Measurements from ENCODE around the gene MED13L.
"Not testable (repeated sequence)": the region's sequence is repeated elsewhere in the genome, so short reads cannot be mapped to it uniquely, and the experiment has no call there.

Gene MED13L

DNA sequence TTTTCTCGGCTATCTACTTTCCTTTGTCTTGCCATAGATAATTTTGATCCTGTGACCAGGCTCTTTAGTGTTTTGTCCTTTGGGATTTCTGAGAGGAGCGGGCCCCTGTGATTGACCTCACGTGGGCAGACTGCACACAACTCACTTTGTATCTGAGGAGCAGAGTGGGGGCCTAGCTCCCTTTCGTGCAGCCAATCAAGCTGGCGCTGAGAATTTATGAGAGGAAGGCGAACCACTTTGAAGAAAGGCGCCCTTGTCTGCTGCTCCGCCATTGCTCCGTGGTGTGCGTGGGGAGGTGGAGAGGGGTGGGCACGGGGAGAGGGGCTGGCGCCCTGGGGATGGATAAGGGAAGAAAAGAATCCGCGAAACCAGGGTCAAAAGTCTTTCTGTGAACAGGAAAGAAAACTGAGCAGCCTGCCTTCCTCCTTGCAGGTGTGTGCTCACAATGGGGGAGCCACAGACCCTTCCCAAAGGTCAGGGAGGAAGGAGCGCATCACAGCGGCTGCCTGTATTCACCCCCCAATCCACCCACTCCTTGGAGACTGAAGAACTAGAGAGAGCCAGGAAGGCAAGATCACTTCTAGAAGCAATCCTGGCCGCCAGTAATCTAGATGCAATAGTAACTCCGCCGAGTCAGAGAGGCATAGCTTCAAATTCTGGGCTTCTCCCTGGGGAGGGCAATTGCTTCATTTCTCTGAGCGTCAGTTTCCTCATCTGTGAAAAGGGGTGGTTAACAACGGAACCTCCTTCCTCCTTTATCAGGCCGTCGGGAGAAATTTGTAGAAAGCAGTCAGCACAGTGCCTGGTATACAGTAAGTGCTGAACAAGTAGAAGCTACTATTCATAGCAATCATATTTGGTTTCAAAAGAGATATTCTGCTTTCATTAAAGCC lies 24.9 kb upstream of the MED13L start:
- no peak for DNase-seq

DNA sequence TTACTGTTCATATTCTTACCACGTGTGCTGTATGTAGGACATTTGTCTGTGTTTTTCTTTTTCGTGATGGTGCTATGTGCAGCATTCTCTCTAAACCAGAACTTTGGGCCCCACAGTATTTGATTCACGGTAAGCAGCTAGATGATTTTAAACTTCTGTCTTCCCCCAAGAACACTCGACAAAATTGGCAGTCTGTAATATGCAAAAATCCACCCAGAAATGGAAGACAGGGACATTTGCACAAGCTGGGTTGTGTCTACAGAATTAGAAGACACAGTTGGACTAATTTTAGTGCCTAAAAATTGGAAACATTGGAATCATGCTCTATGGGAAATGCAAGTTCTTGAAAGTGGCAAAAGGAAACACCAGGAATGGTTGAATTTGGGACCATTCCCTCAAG lies 24.1 kb upstream of the MED13L start:
- no peak for DNase-seq

DNA sequence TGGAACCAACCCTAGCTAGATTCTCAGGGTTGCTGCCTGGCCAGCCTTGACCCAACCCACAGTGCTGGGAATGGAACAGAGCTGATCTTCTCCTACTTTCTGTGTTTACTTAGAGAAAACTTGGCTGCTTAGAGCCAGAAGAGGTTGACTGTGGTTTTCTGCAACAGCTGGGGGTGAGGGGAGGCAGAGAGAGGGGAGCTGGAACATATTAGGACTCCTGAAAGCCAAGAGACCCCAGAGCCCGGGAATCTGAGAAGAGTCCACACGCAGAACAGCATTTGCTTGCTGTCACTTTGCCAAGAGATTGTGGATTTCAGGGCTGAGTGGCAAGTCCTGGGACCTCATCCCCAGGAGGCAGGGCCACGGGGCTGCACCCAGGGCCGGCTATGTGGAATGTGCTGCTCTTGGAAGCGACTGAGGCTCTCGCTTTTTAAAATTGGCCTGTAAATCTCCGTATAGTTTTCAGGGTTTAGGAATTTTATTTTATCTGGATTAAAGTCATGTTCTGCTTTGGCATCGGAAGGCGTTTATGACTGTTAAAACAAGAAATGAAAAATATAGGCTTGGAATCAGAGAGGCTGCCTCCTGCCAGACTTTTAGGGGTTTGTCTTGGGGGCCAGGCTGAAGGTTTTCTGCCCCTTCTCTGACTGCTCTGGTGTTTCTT lies 22.3 kb upstream of the MED13L start:
- no peak for DNase-seq

DNA sequence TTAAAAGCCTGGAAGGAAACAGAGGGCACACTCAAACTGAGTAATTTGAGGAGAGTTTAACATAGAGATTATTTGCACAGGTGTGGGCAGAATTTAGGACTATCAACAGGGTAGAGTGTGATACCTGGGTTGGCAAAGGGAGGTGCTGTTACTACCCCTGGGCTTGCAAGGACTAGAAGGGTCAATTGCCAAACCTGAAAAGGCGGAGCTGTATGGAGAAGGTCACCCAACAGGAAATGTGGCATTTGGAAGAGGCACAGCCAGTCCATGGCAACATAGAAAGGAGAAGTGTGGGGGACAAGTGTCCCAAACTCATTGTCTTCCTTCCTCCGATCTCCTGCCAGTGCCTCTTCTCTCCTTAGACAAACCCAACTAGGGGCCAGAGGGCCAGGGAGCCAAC lies 21.6 kb upstream of the MED13L start:
- DNase-seq: no peak

DNA sequence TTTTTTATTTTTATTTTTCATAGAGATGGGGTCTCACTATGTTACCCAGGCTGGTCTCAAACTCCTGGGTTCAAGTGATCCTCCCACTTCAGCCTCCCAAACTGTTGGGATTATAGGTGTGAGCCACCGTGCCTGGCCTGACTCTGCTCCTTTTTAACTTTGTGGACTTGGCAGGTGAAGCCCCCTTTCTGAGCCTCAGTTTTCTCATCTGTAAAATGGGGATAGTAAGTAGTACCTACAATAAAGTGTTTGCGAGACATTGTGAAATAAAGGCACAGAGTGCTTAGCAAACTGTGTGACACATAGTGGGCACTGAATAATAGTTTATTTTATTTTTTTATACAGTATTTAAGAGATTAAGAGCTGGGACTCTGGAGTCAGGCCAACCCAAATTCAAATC lies 21.1 kb upstream of the MED13L start:
- DNase-seq: no peak

GRCh38 chr12:116297224-116297834 lies 19.8 kb upstream of the MED13L start:
- DNase-seq: no peak

DNA sequence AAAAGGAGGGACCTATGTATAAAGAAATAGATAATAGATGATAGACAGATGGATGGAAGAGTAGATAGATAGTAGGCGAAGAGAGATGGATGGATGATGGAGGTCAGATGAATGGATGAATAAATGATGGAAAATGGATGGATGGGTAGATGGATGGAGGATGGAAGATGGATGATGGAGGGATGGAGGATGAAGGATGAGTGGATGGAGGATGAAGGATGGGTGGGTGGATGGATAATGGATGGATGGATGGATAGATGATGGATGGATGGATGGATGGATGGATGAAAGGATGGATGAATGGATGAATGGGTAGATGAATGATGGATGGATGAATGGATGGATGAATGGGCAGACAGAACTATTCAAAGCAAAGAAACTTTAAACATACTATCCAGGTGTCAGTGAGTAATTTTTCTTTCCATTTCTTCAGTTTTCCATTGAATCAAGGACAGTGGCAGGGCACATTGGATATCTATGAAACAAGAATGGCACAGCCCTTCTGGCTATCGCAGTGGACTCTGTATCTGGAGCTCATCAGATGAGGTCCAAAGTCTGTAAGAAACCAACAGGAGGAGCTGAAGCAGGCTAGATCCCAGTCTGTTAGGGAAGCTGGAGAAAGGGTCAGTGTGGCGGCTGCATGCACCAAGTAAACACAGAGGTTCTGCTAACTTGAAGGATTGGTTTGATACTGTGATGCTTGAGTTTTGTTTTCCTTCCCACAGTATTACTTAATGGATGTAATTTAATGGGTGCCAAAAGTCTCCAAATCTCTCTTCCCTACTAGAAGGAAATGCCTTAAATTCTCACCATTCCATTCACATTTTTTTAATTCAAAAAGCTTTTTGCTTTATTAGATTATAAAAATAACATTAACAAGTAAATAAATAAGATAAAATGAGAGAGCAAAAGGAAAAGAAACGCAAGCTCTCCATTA lies 18.1 kb upstream of the MED13L start:
- no peak for DNase-seq

DNA sequence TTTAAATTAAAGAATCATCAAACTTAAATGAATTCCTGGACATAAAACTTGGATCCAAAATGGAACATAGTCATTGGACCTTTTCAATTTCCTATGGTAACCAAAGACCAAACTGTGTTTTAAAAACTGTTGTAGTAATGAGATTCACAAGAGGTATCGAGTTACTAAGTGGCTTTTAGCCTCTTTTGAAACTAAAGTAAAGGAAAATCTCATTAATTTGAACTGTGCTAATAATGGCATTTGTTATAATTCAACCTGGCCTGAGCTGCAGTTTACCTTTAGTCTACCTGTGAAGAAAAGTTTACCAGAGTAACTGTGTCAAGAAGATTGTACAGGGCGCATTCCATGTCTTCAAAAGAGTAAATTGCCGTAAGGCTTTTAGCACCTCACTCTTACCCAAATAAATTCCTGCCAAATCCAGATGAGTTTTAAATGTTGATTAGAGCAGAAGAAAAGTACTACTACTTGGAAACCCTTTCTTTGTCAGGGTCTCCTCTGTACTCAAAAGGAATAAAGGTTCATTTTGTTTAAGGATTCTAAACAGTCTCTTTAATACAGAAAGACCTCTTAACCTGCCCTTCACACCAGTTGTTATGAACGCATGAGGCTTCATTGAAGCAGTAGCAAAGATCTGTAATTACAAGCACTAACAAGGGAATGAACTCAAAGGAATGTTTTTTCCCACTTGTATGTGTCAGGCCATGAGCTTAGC lies 17.1 kb upstream of the MED13L start:
- no peak for DNase-seq

- no peak for DNase-seq
Measured at GRCh38 chr12:116293687-116294453, 16.4 kb upstream of the MED13L start.

DNA sequence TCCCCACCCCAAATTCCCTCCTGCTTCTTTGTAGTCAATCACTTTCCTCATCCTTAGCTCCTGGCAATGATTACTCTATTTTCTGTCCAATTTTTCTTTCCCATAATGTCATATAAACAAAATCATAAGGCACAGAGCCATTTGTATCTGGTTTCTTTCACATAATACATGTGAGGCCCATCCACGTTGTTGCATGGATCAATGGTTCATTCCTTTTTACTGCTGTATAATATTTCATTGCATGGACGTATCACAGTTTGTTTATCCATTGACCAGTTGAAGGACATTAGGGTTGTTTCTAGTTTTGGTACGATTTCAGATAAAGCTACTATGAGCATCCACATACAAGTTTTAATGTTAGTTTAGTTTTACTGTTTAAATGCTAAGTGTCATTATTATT lies 13.7 kb upstream of the MED13L start:
- DNase-seq: no peak

DNA sequence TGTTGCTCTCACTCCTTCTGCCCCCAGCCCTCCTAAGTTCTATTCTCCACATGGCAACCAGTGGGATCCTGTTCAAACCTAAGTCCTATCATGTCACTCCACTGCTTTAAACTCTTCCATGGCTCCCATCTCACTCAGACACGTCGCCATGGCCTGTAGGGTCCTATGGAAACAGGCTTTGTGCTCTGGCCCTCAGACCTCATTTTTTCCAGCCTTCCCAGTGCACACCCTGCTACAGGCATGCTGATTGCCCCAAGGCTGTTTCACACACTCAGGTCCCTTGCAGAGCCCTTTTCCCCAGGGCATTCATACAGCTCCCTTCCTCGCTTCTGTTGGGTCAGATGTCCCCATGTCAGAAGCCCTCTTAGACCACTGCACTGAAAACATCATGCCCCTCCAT lies 11.2 kb upstream of the MED13L start:
- no peak for DNase-seq

GRCh38 chr12:116287842-116288301 lies 10.4 kb upstream of the MED13L start:
- DNase-seq: no peak

GRCh38 chr12:116284396-116284795 lies 6.9 kb upstream of the MED13L start:
- no peak for DNase-seq

GRCh38 chr12:116283881-116284280 lies 6.4 kb upstream of the MED13L start:
- not testable (repeated sequence) for DNase-seq

- no peak for DNase-seq
Measured at GRCh38 chr12:116282371-116283286, 5.1 kb upstream of the MED13L start.

DNA sequence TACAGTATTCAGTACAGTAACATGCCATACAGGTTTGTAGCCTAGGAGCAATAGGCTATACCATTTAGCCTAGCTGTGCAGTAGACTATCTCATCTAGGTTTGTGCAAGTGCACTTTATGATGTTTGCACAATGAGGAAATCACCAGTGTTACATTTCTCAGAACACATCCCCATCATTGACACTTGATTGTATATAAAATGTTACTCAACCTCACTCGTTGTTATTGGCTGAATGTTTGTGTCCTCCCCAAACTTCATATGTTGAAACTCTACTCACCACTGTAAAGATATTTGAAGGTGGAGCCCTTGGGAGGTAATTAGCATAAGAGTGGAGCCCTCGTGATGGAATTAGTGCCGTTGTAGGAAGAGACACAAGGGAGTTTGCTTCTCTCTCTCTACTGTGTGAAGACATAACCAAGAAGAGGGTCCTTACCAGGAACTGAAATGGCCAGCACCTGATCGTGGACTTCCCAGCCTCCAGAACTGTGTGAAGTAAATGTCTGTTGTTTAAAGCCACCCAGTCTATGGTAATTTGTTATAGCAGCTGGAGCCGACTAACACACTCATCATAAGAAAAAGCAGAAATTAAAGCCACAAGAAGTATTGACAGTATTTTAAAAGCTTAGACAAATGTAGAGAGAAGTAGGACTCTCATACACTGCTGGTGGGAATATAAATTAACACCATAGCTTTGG lies 3.2 kb upstream of the MED13L start:
- DNase-seq: no peak

DNA sequence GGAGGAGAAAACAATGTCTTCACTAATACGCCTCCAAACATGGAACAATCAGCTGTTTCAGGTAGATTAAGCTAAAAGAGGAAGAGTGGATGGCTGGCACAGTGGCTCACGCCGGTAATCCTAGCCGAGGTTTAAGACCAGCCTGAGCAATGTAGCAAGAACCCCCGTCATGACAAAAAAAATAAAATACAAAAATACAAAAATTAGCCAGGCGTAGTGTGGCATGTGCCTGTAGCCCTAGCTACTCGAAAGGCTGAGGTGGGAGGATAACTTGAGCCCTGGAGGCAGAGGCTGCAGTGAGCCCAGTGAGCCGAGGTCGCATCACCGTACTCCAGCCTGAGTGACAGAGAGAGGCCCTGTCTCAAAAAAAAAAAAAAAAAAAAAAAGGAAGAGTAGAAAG lies 1.2 kb upstream of the MED13L start:
- DNase-seq: no peak

DNA sequence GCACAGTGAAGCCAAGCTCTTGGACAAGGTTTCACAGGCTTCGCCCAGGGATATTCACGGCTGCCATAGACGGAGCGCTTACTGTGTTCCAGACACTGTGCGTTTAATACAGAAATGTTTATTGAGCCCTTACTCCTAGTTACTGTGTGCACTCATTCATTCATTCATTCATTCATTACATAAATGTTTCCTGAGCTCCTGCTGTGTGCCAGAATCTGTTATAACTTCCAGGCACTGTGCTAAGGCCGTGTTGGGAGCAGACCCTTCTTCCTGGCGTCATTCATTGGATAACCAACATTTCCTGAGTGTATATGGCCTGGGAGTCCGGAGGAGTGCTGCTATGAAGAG lies 760 bp upstream of the MED13L start:
- no peak for DNase-seq

DNA sequence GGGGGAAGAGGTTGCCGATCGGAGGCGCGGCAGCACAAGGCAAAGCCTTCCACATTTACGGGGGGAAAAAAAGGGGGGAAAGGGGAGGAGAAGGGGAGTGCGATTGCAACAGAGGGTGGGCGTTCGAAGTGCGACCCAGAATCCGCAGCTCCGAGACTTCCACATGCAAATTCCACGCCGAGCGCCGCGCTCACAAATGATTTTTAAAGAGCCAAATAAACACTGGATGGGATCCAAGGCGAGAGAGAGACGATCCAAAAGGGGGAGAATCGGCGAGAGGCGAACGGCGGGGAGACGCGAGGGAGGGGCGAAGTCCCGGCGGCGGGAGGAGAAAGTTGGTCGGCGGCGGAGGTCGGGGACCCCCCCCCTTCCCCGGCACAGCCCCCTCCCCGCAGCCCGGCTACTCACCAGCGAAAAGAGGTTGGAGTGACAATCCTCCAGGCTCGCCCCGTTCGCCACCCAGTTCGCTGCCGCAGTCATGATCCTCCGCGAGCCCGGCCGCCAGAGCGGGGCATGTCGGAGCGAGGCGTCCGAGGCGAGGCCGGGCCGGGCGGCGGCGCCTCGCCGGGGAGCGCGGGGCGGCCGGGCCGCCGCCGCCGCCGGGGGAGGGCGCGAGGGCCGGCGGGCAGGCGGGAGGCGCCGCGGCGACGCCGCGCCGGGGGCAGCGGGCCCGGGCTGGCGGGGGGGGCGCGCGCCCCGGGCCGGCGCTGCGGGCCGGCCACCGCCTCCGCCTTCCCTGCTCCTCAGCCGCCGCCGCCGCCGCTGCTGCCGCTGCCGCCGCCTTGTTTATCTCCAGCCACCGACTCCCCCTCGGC lies 634 bp downstream of the MED13L start:
- DNase-seq: peak; percentile 70

Measured in activated naive CD4-positive, alpha-beta T cell treated with anti-CD3 and anti-CD28 coated beads, Interleukin-2, amount 50 U/mL, for 16 hours (primary cell).